ENCODE results near the gene USP54.
"Not testable (repeated sequence)": the region's sequence is repeated elsewhere in the genome, so short reads cannot be mapped to it uniquely, and the experiment has no call there.

The USP54 gene

GRCh38 chr10:73576178-73576889 lies 14.8 kb downstream of the USP54 start:
- Histone ChIP-seq H3K9me3 (ENCODE audit: control insufficient read depth, low read length) (no peaks in the 10 kb centered on the region), H3K27me3 (replicated peaks; ENCODE audit: control insufficient read depth, insufficient read depth, low read length, poor library complexity, severe bottlenecking) (no peaks in the 10 kb centered on the region), H3K4me3 (ENCODE audit: insufficient read depth, low read depth, low read length, poor library complexity, severe bottlenecking) (no peak overlapping the region), H3K36me3 (ENCODE audit: control insufficient read depth, insufficient read depth, low read length) (no peaks in the 10 kb centered on the region), H3K4me1 (ENCODE audit: control insufficient read depth, insufficient read depth, low read length, poor library complexity, severe bottlenecking) (no peaks in the 10 kb centered on the region), H3K27ac (ENCODE audit: insufficient read depth, low read length, poor library complexity, severe bottlenecking) (no peak overlapping the region)
- no peak for DNase-seq

DNA sequence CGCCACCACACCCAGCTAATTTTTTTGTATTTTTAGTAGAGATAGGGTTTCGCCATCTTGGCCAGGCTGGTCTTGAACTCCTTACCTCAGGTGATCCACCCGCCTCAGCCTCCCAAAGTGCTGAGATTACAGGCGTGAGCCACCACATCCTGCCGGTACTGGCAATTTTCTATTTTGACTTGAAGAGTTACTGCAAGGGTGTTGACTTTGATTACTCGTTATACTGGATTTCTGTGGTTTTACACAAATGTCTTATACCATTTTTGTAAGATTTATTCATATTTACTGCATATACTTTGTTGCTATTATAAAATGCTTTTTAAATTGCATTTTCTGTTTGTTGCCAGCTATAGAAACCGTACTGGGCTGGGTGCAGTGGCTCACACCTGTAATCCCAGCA lies 24.1 kb downstream of the USP54 start:
- not testable (repeated sequence) for H3K9me3 ChIP-seq (ENCODE audit: control insufficient read depth, low read length); H3K27me3 ChIP-seq (replicated peaks; ENCODE audit: control insufficient read depth, insufficient read depth, low read length, poor library complexity, severe bottlenecking); H3K4me3 ChIP-seq (ENCODE audit: insufficient read depth, low read depth, low read length, poor library complexity, severe bottlenecking); H3K36me3 ChIP-seq (ENCODE audit: control insufficient read depth, insufficient read depth, low read length); H3K27ac ChIP-seq (ENCODE audit: insufficient read depth, low read length, poor library complexity, severe bottlenecking); DNase-seq; H3K4me1 ChIP-seq (ENCODE audit: control insufficient read depth, insufficient read depth, low read length, poor library complexity, severe bottlenecking)

DNA sequence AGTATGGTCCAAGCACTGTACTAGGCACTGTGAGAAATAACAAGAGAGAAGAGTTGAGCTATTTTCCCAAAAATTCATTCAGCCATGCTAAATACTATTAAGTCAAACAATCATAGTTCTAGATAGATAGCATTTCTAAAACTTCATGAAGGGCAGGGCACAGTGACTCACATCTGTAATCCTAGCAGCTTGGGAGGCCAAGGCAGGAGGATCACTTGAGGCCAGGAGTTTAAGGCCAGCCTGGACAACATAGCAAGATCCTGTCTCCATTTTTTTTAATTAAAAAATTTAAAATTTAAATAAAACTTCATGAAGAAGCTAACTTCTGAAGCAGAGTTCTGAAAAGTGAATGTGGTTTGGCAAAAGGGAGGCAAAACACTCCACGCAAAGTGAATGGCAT lies 29.9 kb downstream of the USP54 start:
- H3K27ac ChIP-seq (ENCODE audit: insufficient read depth, low read length, poor library complexity, severe bottlenecking): no peak overlapping the region
- H3K36me3 ChIP-seq (ENCODE audit: control insufficient read depth, insufficient read depth, low read length): no peaks in the 10 kb centered on the region
- no peaks in the 10 kb centered on the region for H3K4me1 ChIP-seq (ENCODE audit: control insufficient read depth, insufficient read depth, low read length, poor library complexity, severe bottlenecking)
- no peak overlapping the region for H3K4me3 ChIP-seq (ENCODE audit: insufficient read depth, low read depth, low read length, poor library complexity, severe bottlenecking)
- no peak for DNase-seq
- no peaks in the 10 kb centered on the region for H3K27me3 ChIP-seq (replicated peaks; ENCODE audit: control insufficient read depth, insufficient read depth, low read length, poor library complexity, severe bottlenecking)
- no peaks in the 10 kb centered on the region for H3K9me3 ChIP-seq (ENCODE audit: control insufficient read depth, low read length)

DNA sequence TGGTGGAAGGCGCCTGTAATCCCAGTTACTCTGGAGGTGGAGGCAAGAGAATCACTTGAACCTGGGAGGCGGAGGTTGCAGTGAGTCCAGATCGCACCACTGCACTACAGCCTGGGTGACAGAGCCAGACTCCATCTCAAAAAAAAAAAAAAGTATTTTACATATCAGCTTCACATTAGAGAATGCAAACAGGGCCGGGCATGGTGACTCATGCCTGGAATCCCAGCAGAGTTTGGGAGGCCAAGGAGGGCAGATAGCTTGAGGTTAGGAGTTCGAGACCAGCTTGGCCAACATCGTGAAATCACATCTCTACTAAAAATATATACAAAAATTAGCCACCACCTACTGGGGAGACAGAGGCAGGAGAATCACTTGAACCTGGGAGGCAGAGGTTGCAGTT lies 31.6 kb downstream of the USP54 start:
- no peaks in the 10 kb centered on the region for H3K9me3 ChIP-seq (ENCODE audit: control insufficient read depth, low read length)
- no peak overlapping the region for H3K4me3 ChIP-seq (ENCODE audit: insufficient read depth, low read depth, low read length, poor library complexity, severe bottlenecking)
- no peak overlapping the region for H3K27ac ChIP-seq (ENCODE audit: insufficient read depth, low read length, poor library complexity, severe bottlenecking)
- no peaks in the 10 kb centered on the region for H3K4me1 ChIP-seq (ENCODE audit: control insufficient read depth, insufficient read depth, low read length, poor library complexity, severe bottlenecking)
- no peaks in the 10 kb centered on the region for H3K36me3 ChIP-seq (ENCODE audit: control insufficient read depth, insufficient read depth, low read length)
- H3K27me3 ChIP-seq (replicated peaks; ENCODE audit: control insufficient read depth, insufficient read depth, low read length, poor library complexity, severe bottlenecking): no peaks in the 10 kb centered on the region
- DNase-seq: no peak

DNA sequence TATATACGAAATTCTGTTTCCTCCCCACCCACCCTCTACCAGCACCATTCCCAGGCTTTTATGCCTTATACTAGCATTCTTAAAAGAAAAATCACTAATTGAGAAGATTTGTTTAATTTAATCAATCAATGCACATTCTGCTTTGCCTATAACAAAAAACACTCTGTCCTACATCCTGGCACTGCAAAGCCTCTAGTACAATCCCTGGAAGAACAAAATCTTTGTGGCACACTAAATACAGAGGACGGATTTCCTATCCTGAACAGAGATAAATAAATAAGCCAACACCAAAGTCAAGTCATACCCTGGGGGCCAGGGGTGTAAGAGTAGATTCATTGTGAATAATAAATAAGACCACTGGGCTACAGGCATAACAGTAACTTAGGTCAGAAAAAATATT lies 34.3 kb downstream of the USP54 start:
- H3K27me3 ChIP-seq (replicated peaks; ENCODE audit: control insufficient read depth, insufficient read depth, low read length, poor library complexity, severe bottlenecking): no peaks in the 10 kb centered on the region
- H3K36me3 ChIP-seq (ENCODE audit: control insufficient read depth, insufficient read depth, low read length): no peaks in the 10 kb centered on the region
- H3K9me3 ChIP-seq (ENCODE audit: control insufficient read depth, low read length): no peaks in the 10 kb centered on the region
- DNase-seq: no peak
- no peak overlapping the region for H3K27ac ChIP-seq (ENCODE audit: insufficient read depth, low read length, poor library complexity, severe bottlenecking)
- no peak overlapping the region for H3K4me3 ChIP-seq (ENCODE audit: insufficient read depth, low read depth, low read length, poor library complexity, severe bottlenecking)
- H3K4me1 ChIP-seq (ENCODE audit: control insufficient read depth, insufficient read depth, low read length, poor library complexity, severe bottlenecking): no peaks in the 10 kb centered on the region

DNA sequence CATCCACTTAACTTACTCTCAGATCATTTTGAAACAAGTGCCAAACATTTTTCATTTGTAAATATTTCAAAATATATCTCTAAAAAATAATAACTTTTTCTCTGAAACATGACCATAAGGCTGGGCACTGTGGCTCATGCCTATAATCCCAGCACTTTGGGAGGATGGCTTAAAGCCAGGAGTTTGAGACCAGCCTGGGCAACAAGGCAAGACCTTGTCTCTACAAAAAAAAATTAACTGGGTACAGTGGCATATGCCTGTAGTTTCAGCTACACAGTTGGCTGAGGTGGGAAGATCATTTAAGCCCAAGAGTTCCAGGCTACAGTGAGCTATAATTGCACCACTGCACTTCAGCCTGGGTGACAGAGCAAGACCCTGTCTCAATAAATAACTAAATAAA lies 36.4 kb downstream of the USP54 start:
- H3K9me3 ChIP-seq (ENCODE audit: control insufficient read depth, low read length): no peaks in the 10 kb centered on the region
- no peaks in the 10 kb centered on the region for H3K4me1 ChIP-seq (ENCODE audit: control insufficient read depth, insufficient read depth, low read length, poor library complexity, severe bottlenecking)
- H3K27ac ChIP-seq (ENCODE audit: insufficient read depth, low read length, poor library complexity, severe bottlenecking): no peak overlapping the region
- H3K27me3 ChIP-seq (replicated peaks; ENCODE audit: control insufficient read depth, insufficient read depth, low read length, poor library complexity, severe bottlenecking): no peaks in the 10 kb centered on the region
- no peaks in the 10 kb centered on the region for H3K36me3 ChIP-seq (ENCODE audit: control insufficient read depth, insufficient read depth, low read length)
- no peak for DNase-seq
- no peak overlapping the region for H3K4me3 ChIP-seq (ENCODE audit: insufficient read depth, low read depth, low read length, poor library complexity, severe bottlenecking)

GRCh38 chr10:73553761-73554160 lies 37.4 kb downstream of the USP54 start:
- no peak overlapping the region for H3K4me3 ChIP-seq (ENCODE audit: insufficient read depth, low read depth, low read length, poor library complexity, severe bottlenecking)
- DNase-seq: no peak
- no peaks in the 10 kb centered on the region for H3K4me1 ChIP-seq (ENCODE audit: control insufficient read depth, insufficient read depth, low read length, poor library complexity, severe bottlenecking)
- H3K27me3 ChIP-seq (replicated peaks; ENCODE audit: control insufficient read depth, insufficient read depth, low read length, poor library complexity, severe bottlenecking): no peaks in the 10 kb centered on the region
- H3K27ac ChIP-seq (ENCODE audit: insufficient read depth, low read length, poor library complexity, severe bottlenecking): no peak overlapping the region
- H3K36me3 ChIP-seq (ENCODE audit: control insufficient read depth, insufficient read depth, low read length): no peaks in the 10 kb centered on the region
- no peaks in the 10 kb centered on the region for H3K9me3 ChIP-seq (ENCODE audit: control insufficient read depth, low read length)

DNA sequence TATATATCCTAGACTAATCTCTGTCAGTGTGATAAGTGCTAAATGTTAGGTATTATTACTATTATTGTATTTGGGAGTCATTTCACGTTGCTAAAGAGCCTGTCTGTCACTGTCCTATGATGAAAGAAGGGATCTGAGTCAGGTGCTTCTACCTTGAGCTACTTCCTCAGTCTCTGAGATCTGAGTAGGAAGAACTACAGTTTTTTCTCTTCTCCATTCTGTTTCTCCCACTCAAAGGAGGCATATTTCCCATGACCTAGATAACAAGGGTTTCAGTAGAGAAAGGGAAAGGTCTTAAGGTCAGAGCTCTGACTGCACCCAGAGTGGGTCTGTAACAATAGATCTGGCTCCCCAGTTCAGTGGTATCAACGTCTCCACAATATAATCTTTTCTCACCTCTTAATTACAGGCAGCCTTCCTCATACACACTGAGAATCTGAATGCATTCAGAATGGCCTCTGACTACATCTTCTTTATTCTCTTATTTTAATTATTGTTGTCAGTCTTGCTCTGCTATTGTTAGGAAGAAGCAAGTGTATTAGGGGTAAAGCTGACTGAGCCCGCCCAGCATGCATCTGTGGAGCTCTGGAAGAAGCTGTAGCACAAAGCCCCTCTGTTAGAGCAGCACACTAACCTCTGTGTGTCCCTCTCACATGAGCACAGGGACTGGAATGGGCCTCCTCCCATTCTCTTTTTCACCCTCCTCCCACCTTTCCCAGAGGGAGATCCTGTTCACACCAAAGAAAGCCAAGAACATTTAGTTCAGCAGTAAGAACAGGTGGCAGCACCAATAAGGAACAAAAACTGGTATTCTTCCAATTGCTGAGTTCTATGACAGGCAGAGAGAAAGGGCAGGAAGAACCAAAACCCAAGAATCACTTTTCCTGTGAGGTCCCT lies 38.1 kb downstream of the USP54 start:
- Histone ChIP-seq H3K9me3 (ENCODE audit: control insufficient read depth, low read length) (no peaks in the 10 kb centered on the region), H3K4me3 (ENCODE audit: insufficient read depth, low read depth, low read length, poor library complexity, severe bottlenecking) (no peak overlapping the region), H3K4me1 (ENCODE audit: control insufficient read depth, insufficient read depth, low read length, poor library complexity, severe bottlenecking) (no peaks in the 10 kb centered on the region), H3K36me3 (ENCODE audit: control insufficient read depth, insufficient read depth, low read length) (no peaks in the 10 kb centered on the region), H3K27ac (ENCODE audit: insufficient read depth, low read length, poor library complexity, severe bottlenecking) (no peak overlapping the region), H3K27me3 (replicated peaks; ENCODE audit: control insufficient read depth, insufficient read depth, low read length, poor library complexity, severe bottlenecking) (no peaks in the 10 kb centered on the region)
- DNase-seq: no peak

DNA sequence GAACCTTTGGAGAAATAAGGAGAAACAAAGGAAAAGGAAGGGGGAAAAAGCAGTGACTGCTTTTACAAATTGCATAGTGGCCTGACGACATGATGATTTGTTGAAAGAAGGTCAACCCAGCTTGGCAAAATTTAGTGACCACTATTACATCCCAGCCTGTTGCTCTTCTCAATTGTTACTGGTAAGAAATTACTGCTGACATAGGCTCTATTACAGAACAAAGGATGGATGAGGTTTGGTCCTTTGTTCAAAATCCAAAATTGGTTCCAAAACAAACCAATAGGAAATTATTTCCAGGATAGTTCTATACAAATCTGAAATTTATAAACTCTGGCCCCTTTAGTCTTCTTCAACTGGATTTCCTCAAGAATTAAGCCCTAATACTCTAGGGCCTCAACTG lies 39.6 kb downstream of the USP54 start:
- H3K9me3 ChIP-seq (ENCODE audit: control insufficient read depth, low read length): no peaks in the 10 kb centered on the region
- H3K4me1 ChIP-seq (ENCODE audit: control insufficient read depth, insufficient read depth, low read length, poor library complexity, severe bottlenecking): no peaks in the 10 kb centered on the region
- no peaks in the 10 kb centered on the region for H3K27me3 ChIP-seq (replicated peaks; ENCODE audit: control insufficient read depth, insufficient read depth, low read length, poor library complexity, severe bottlenecking)
- H3K4me3 ChIP-seq (ENCODE audit: insufficient read depth, low read depth, low read length, poor library complexity, severe bottlenecking): no peak overlapping the region
- H3K36me3 ChIP-seq (ENCODE audit: control insufficient read depth, insufficient read depth, low read length): no peaks in the 10 kb centered on the region
- H3K27ac ChIP-seq (ENCODE audit: insufficient read depth, low read length, poor library complexity, severe bottlenecking): no peak overlapping the region
- DNase-seq: no peak

DNA sequence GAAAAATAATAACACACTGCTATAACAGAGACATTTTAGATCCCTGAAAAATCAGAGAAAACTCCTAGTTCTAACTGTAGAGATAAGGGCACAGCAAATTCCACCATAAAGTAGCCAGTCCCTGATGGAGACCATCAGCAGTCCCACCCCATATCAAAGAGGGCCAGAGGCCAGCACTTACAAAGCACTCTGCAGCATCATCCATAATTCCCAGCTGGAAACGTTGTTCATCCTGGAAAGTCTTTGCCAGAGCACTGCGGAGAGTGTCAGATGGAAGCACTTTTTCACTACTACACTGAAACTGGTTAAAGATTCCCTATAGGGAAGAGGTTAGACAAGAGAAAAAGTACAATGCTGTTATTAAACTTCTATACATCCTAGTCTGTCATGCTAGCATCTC lies 45.8 kb downstream of the USP54 start:
- no peaks in the 10 kb centered on the region for H3K36me3 ChIP-seq (ENCODE audit: control insufficient read depth, insufficient read depth, low read length)
- no peak overlapping the region for H3K4me3 ChIP-seq (ENCODE audit: insufficient read depth, low read depth, low read length, poor library complexity, severe bottlenecking)
- DNase-seq: no peak
- H3K27me3 ChIP-seq (replicated peaks; ENCODE audit: control insufficient read depth, insufficient read depth, low read length, poor library complexity, severe bottlenecking): no peaks in the 10 kb centered on the region
- no peak overlapping the region for H3K27ac ChIP-seq (ENCODE audit: insufficient read depth, low read length, poor library complexity, severe bottlenecking)
- no peaks in the 10 kb centered on the region for H3K9me3 ChIP-seq (ENCODE audit: control insufficient read depth, low read length)
- H3K4me1 ChIP-seq (ENCODE audit: control insufficient read depth, insufficient read depth, low read length, poor library complexity, severe bottlenecking): no peaks in the 10 kb centered on the region

All from effector memory CD4-positive, alpha-beta T cell (primary cell).